Measurements from ENCODE around the gene NR2C2.

NR2C2 gene

GRCh38 chr3:14905055-14905657 lies 42.2 kb upstream of the NR2C2 start:
- TF ChIP-seq CTCF (IDR thresholded peaks at IDR 0.05; ENCODE audit: low read depth, low read length, missing control alignments) = no peak
- no peak for DNase-seq
- Histone ChIP-seq H3K27ac (no peak overlapping the region), H3K36me3 (replicated peaks) (no peaks in the 10 kb centered on the region), H3K27me3 (replicated peaks) (no peaks in the 10 kb centered on the region), H3K4me3 (ENCODE audit: low read depth, low read length) (no peak overlapping the region)
- in situ Hi-C loops (cut with HindIII; ENCODE audit: low pct_ligation_motif_present, low sequenced_read_pairs) = no loop called here

GRCh38 chr3:14906355-14906971 lies 40.9 kb upstream of the NR2C2 start:
- Histone ChIP-seq H3K27ac (no peak overlapping the region), H3K36me3 (replicated peaks) (no peaks in the 10 kb centered on the region), H3K27me3 (replicated peaks) (no peaks in the 10 kb centered on the region), H3K4me3 (ENCODE audit: low read depth, low read length) (no peak overlapping the region)
- no peak for DNase-seq
- TF ChIP-seq CTCF (IDR thresholded peaks at IDR 0.05; ENCODE audit: low read depth, low read length, missing control alignments) = no peak
- in situ Hi-C loops (cut with HindIII; ENCODE audit: low pct_ligation_motif_present, low sequenced_read_pairs) = no loop called here

- Histone ChIP-seq H3K27me3 (replicated peaks) (no peaks in the 10 kb centered on the region), H3K4me3 (ENCODE audit: low read depth, low read length) (no peak overlapping the region), H3K27ac (no peak overlapping the region), H3K36me3 (replicated peaks) (no peaks in the 10 kb centered on the region)
- in situ Hi-C loops (cut with HindIII; ENCODE audit: low pct_ligation_motif_present, low sequenced_read_pairs) = no loop called here
- no peak for DNase-seq
- no peak for TF ChIP-seq CTCF (IDR thresholded peaks at IDR 0.05; ENCODE audit: low read depth, low read length, missing control alignments)
Observed at GRCh38 chr3:14907043-14907966, 40.1 kb upstream of the NR2C2 start.

GRCh38 chr3:14909250-14909649 lies 38.1 kb upstream of the NR2C2 start:
- no peak overlapping the region for H3K4me3 ChIP-seq (ENCODE audit: low read depth, low read length)
- no peak overlapping the region for H3K27ac ChIP-seq
- no peak for DNase-seq
- no peaks in the 10 kb centered on the region for H3K36me3 ChIP-seq (replicated peaks)
- H3K27me3 ChIP-seq (replicated peaks) = no peaks in the 10 kb centered on the region
- in situ Hi-C loops (cut with HindIII; ENCODE audit: low pct_ligation_motif_present, low sequenced_read_pairs) = no loop called here
- no peak for TF ChIP-seq CTCF (IDR thresholded peaks at IDR 0.05; ENCODE audit: low read depth, low read length, missing control alignments)

GRCh38 chr3:14911651-14912050 lies 35.7 kb upstream of the NR2C2 start:
- in situ Hi-C loops (cut with HindIII; ENCODE audit: low pct_ligation_motif_present, low sequenced_read_pairs) = no loop called here
- Histone ChIP-seq H3K27ac (no peak overlapping the region), H3K36me3 (replicated peaks) (no peaks in the 10 kb centered on the region), H3K4me3 (ENCODE audit: low read depth, low read length) (no peak overlapping the region), H3K27me3 (replicated peaks) (no peaks in the 10 kb centered on the region)
- no peak for TF ChIP-seq CTCF (IDR thresholded peaks at IDR 0.05; ENCODE audit: low read depth, low read length, missing control alignments)
- no peak for DNase-seq
